Osteoblast (primary cell): Measurements from ENCODE around the gene NPAS3. TPM values are rescaled to one million over a fixed set of nuclear protein-coding genes. Genes with fewer than 3 reads are reported as not detected.

ENCODE experiments used
- DNase-seq: peaks from one replicate; pipeline ENCODE4 v3.0.0; 2011; ENCODE audit warnings: low spot score, mixed read lengths; ENCODE audit not compliant: insufficient read length; ENCODE audit errors: missing footprints
- H2AFZ ChIP-seq: 2 replicates; pipeline ENCODE4 v1.6.0; 2011; ENCODE audit warnings: mild to moderate bottlenecking, low read length
- H3K27ac ChIP-seq: 2 replicates; pipeline ENCODE4 v1.5.1; 2011; ENCODE audit warnings: mild to moderate bottlenecking, low read depth, low read length, moderate library complexity
- H3K27me3 ChIP-seq: 2 replicates; pipeline ENCODE4 v1.6.0; 2012; ENCODE audit warnings: mild to moderate bottlenecking, control low read depth, inconsistent platforms, low read length, moderate library complexity; ENCODE audit not compliant: insufficient read depth
- H3K36me3 ChIP-seq: 2 replicates; pipeline ENCODE4 v1.5.1; 2011; ENCODE audit warnings: mild to moderate bottlenecking, low read length, control low read depth, moderate library complexity; ENCODE audit not compliant: insufficient read depth
- H3K4me1 ChIP-seq: 2 replicates; pipeline ENCODE4 v1.5.1; 2011; ENCODE audit warnings: mild to moderate bottlenecking, low read length, control low read depth, moderate library complexity; ENCODE audit not compliant: insufficient read depth
- H3K4me2 ChIP-seq: 2 replicates; pipeline ENCODE4 v1.6.0; 2011; ENCODE audit warnings: mild to moderate bottlenecking, low read length; ENCODE audit not compliant: insufficient read depth
- H3K4me3 ChIP-seq: fragments of 200-600 bp; sonication (generic); 3 replicates; pipeline ENCODE4 v1.5.1; 2012; ENCODE audit warnings: mild to moderate bottlenecking, low read length, inconsistent platforms; ENCODE audit not compliant: insufficient read depth
- H3K79me2 ChIP-seq: 2 replicates; pipeline ENCODE4 v1.6.0; 2012; ENCODE audit warnings: mild to moderate bottlenecking, low read length, control low read depth, inconsistent platforms; ENCODE audit not compliant: insufficient read depth
- H3K9me3 ChIP-seq: 2 replicates; pipeline ENCODE4 v1.5.1; 2011; ENCODE audit warnings: low read depth, low read length, control low read depth
- H4K20me1 ChIP-seq: 2 replicates; pipeline ENCODE4 v1.6.0; 2012; ENCODE audit warnings: mild to moderate bottlenecking, low read length, control low read depth; ENCODE audit not compliant: insufficient read depth
- CTCF ChIP-seq: IDR thresholded peaks from 2 replicates; pipeline ENCODE4 v1.5.1; 2011; ENCODE audit warnings: mild to moderate bottlenecking, low read depth, low read length, moderate library complexity; ENCODE audit errors: extremely low read depth
- total RNA-seq: library from RNA; depleted of rRNA; stranded (reverse); fragments of >200 nt; gene quantifications from 2 replicates; pipeline ENCODE4 v1.2.3, GENCODE V29; 2012

Gene NPAS3
- total RNA-seq, 1 donor, result 0.72 TPM

DNA sequence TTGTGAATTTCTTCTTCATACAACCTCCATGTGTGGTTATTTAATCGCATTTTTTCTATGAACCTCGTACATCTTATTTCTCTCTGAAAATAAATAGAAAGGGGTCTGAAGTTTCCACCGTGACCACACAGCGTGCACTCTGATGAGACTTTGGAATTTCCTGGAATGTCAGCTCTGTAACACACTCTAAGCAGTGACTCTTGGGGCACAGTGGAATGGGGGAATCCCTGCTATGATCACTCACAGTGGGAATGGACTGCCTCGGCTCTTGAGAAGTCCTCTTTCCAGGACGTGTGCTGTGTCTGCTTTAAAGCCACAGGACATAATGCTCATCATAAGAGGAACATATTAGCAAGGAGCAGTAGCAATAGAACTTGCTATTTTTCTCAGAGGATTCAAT lies 596.0 kb downstream of the NPAS3 start:
- Histone ChIP-seq H3K9me3 (no peaks in the 10 kb centered on the region), H4K20me1 (no peaks in the 10 kb centered on the region), H3K4me2 (no peak overlapping the region), H3K79me2 (no peaks in the 10 kb centered on the region), H3K36me3 (no peaks in the 10 kb centered on the region), H2AFZ (no peak overlapping the region), H3K27me3 (peaks cover 4% of the 10 kb centered on the region), H3K4me3 (no peak overlapping the region), H3K27ac (no peak overlapping the region), H3K4me1 (no peaks in the 10 kb centered on the region)
- DNase-seq, result no peak
- TF ChIP-seq CTCF, result no peak

DNA sequence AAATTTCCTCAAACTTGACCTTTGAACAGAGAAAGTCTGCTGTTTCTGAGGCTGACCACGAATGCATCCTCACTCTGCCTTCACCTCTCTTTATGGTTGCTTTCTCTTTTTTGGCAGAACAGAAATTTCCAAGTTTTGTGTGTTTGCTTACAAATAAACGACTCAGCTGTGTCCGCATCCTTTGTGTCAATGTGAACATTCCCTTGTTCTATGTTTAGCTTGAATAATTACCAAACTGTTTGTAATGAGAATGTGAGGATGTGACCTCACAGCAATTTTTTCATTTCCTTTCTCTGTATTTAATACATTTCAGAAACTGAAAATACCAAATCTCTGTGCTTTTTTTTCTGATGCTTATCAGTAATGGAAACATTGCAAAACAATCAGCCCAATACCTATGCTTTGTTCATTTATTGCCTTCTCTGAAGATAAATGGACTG lies 601.3 kb downstream of the NPAS3 start:
- H3K27ac ChIP-seq, result no peak overlapping the region
- no peak overlapping the region for H3K4me2 ChIP-seq
- no peak for TF ChIP-seq CTCF
- H2AFZ ChIP-seq, result no peak overlapping the region
- no peak for DNase-seq
- no peaks in the 10 kb centered on the region for H3K79me2 ChIP-seq
- peaks cover 4% of the 10 kb centered on the region for H3K27me3 ChIP-seq
- no peak overlapping the region for H3K4me3 ChIP-seq
- no peaks in the 10 kb centered on the region for H3K36me3 ChIP-seq
- H3K4me1 ChIP-seq, result no peaks in the 10 kb centered on the region
- no peaks in the 10 kb centered on the region for H4K20me1 ChIP-seq
- no peaks in the 10 kb centered on the region for H3K9me3 ChIP-seq

DNA sequence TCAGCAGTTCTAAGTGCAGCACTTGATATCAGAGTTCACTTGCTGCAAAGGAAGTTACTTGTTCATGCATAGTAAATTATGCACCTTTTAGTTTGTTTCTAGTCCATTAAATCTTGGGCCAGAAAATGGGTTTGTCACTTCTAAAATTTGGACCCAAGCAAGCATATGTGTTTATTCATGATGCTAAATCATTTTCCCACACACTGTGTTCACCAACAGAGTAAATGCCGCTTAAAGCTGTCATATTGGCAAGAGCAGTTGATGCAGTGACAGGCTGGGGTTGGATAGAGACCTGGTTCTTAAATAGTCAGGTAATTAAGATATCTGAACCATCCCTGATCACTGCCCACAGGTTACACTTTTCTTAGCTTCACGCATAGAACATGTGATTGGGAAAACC lies 602.5 kb downstream of the NPAS3 start:
- no peaks in the 10 kb centered on the region for H3K79me2 ChIP-seq
- H3K9me3 ChIP-seq, result no peaks in the 10 kb centered on the region
- H3K4me1 ChIP-seq, result no peaks in the 10 kb centered on the region
- H3K27ac ChIP-seq, result no peak overlapping the region
- H3K4me3 ChIP-seq, result no peak overlapping the region
- no peak for TF ChIP-seq CTCF
- no peaks in the 10 kb centered on the region for H3K36me3 ChIP-seq
- no peaks in the 10 kb centered on the region for H3K27me3 ChIP-seq
- no peak for DNase-seq
- H3K4me2 ChIP-seq, result no peak overlapping the region
- no peaks in the 10 kb centered on the region for H4K20me1 ChIP-seq
- H2AFZ ChIP-seq, result no peak overlapping the region

DNA sequence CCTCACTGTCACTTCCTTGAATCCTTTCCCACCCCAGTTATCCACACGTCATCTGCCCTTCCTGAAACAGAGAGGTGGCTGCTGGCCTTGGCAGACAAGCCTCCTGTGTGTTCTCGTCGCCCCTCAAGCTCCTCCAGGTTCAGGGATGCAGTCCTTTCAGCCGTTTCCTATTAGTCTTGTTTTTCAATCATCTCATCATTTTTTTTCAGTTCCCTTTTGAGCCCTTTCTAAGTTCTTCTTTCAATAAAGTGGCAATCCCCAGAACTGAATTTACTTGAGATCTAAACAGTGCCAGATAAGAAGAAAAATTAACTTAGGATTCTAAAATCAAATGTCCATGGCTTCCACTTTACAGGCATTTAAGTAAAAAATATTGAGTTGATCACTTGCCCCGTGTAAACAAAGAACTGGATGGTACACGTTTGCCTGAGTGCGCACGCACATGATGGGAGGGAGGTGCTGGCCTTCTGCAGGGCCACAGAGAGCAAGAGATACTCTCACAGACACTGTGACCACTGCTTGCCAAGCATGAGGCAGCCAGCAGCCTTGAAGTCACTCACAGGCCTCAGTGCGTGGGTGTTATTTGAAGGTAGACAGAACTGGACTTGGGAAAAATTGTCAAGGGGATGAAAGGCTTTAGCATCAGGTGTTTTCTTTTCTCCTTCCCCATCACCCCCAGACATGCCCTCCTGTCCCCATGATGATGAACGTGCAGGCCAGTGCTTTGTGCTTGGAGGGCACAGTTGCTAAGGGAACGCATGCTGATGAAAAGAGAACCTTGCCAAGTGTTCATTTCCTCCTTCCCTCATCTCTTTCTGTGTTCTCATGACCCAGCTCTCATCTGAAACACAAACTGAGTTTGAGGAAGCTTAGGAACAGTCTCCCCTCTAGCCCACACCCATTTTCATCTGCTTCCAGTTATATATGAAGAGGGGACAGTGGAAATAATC lies 603.9 kb downstream of the NPAS3 start:
- no peak for DNase-seq
- no peaks in the 10 kb centered on the region for H3K27me3 ChIP-seq
- no peaks in the 10 kb centered on the region for H3K4me1 ChIP-seq
- H3K4me2 ChIP-seq, result no peak overlapping the region
- H4K20me1 ChIP-seq, result no peaks in the 10 kb centered on the region
- no peaks in the 10 kb centered on the region for H3K9me3 ChIP-seq
- no peaks in the 10 kb centered on the region for H3K79me2 ChIP-seq
- no peak for TF ChIP-seq CTCF
- H3K27ac ChIP-seq, result no peak overlapping the region
- H2AFZ ChIP-seq, result no peak overlapping the region
- no peak overlapping the region for H3K4me3 ChIP-seq
- H3K36me3 ChIP-seq, result no peaks in the 10 kb centered on the region
